LNCaP clone FGC (cell line): Measurements from ENCODE around the gene SPIB.

Experiments used
- DNase-seq: peaks from one replicate; pipeline ENCODE4 v3.0.0-alpha.2; 2011; ENCODE audit warnings: low read depth
- H3K4me3 ChIP-seq: 2 replicates; pipeline ENCODE4 v1.5.1; 2011; ENCODE audit warnings: mild to moderate bottlenecking, low read depth, low read length, control low read depth
- CTCF ChIP-seq: IDR thresholded peaks from 2 replicates; pipeline ENCODE4 v1.5.1; 2012; ENCODE audit warnings: mild to moderate bottlenecking; ENCODE audit not compliant: control insufficient read depth, insufficient read depth; ENCODE audit errors: extremely low read depth

SPIB gene

GRCh38 chr19:50414864-50415660 lies 3.7 kb upstream of the SPIB start:
- H3K4me3 ChIP-seq, result no peak overlapping the region
- peak; percentile 78 for TF ChIP-seq CTCF
- DNase-seq, result no peak

GRCh38 chr19:50415661-50416033 lies 3.1 kb upstream of the SPIB start:
- no peak for DNase-seq
- H3K4me3 ChIP-seq, result no peak overlapping the region
- TF ChIP-seq CTCF, result no peak

- TF ChIP-seq CTCF, result no peak
- DNase-seq, result no peak
These were observed 2.4 kb upstream of the SPIB start for GRCh38 chr19:50416034-50416977.

GRCh38 chr19:50417111-50418081 lies 1.3 kb upstream of the SPIB start:
- no peak for TF ChIP-seq CTCF
- H3K4me3 ChIP-seq, result no peak overlapping the region

More at GRCh38 chr19:50416034-50416977, 2.4 kb upstream of the SPIB start:
- H3K4me3 ChIP-seq, result no peak overlapping the region

GRCh38 chr19:50419022-50419579 lies 363 bp downstream of the SPIB start:
- H3K4me3 ChIP-seq, result no peak overlapping the region
- no peak for DNase-seq
- no peak for TF ChIP-seq CTCF

More at GRCh38 chr19:50417111-50418081, 1.3 kb upstream of the SPIB start:
- no peak for DNase-seq

GRCh38 chr19:50419580-50420035 lies 870 bp downstream of the SPIB start:
- DNase-seq, result no peak
- H3K4me3 ChIP-seq, result no peak overlapping the region
- TF ChIP-seq CTCF, result no peak
